NCI-H2107 treated with DMSO at 0.1 percent for 48 hours (cell line): ENCODE data around the gene KRT83.
"Not testable (repeated sequence)": the region's sequence is repeated elsewhere in the genome, so short reads cannot be mapped to it uniquely, and the experiment has no call there.

ENCODE experiments used
- DNase-seq: peaks from one replicate; lab custom pipeline; 2025; ENCODE audit not compliant: unreplicated experiment; lab: John Stamatoyannopoulos, UW

Gene KRT83

GRCh38 chr12:52287816-52288805 lies 33.1 kb downstream of the KRT83 start:
- not testable (repeated sequence) for DNase-seq

GRCh38 chr12:52286857-52287785 lies 34.1 kb downstream of the KRT83 start:
- DNase-seq = not testable (repeated sequence)

GRCh38 chr12:52285851-52286530 lies 35.2 kb downstream of the KRT83 start:
- no peak for DNase-seq

GRCh38 chr12:52285172-52285745 lies 35.9 kb downstream of the KRT83 start:
- no peak for DNase-seq

- DNase-seq = no peak
Measured at GRCh38 chr12:52284562-52285171, 36.5 kb downstream of the KRT83 start.

GRCh38 chr12:52280796-52281560 lies 40.2 kb downstream of the KRT83 start:
- DNase-seq = no peak

- peak; percentile 31 for DNase-seq
Measured at GRCh38 chr12:52280319-52280795, 40.8 kb downstream of the KRT83 start.

- DNase-seq = no peak
Measured at GRCh38 chr12:52279422-52280318, 41.5 kb downstream of the KRT83 start.

- DNase-seq = peak; percentile 42
Measured at GRCh38 chr12:52278575-52279421, 42.4 kb downstream of the KRT83 start.

- no peak for DNase-seq
Measured at GRCh38 chr12:52277486-52278245, 43.5 kb downstream of the KRT83 start.

- no peak for DNase-seq
Measured at GRCh38 chr12:52275686-52276085, 45.5 kb downstream of the KRT83 start.

- DNase-seq = no peak
Measured at GRCh38 chr12:52274521-52275120, 46.6 kb downstream of the KRT83 start, which contains the start of gene KRT86. Gene KRT86, plus strand, starts transcription at chr12:52274645. Its CDS starts 27,272 bp downstream, at chr12:52301917.

- DNase-seq = no peak
Measured at GRCh38 chr12:52271158-52271557, 50.0 kb downstream of the KRT83 start.

GRCh38 chr12:52270541-52271070 lies 50.6 kb downstream of the KRT83 start:
- DNase-seq = no peak

GRCh38 chr12:52268212-52268611 lies 53.0 kb downstream of the KRT83 start:
- no peak for DNase-seq

- DNase-seq = no peak
Measured at GRCh38 chr12:52267699-52268098, 53.5 kb downstream of the KRT83 start.
